ENCODE data around the gene DYNLRB2.

Gene DYNLRB2

DNA sequence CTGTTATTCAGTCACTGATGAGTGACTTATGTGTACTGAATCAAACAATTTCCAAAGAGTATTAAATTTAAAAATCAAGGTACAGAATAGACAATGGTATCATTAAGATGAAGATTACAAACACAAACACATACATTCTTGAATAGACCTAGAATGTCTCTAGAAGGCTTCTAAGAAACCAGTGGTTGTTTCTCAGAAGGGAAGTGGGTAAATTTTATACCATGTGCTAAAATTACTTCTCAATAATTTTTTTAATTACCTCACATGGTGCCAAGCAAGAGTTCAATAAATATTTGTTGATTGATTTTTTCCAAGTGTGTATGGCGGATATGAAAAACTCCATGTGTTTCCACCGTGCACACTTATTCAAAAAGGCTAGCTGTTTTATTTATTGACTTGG, 6.4 kb downstream of the DYNLRB2 start:
- TF ChIP-seq CTCF (conservative IDR thresholded peaks at IDR 0.05): no peak
- TF ChIP-seq ZFX (IDR thresholded peaks at IDR 0.05): no peak
- no peak overlapping the region for H3K27ac ChIP-seq

- TF ChIP-seq CTCF (conservative IDR thresholded peaks at IDR 0.05): no peak
- TF ChIP-seq ZFX (IDR thresholded peaks at IDR 0.05): no peak
- H3K27ac ChIP-seq: no peak overlapping the region
Observed at GRCh38 chr16:80552277-80552676, 11.5 kb downstream of the DYNLRB2 start.

DNA sequence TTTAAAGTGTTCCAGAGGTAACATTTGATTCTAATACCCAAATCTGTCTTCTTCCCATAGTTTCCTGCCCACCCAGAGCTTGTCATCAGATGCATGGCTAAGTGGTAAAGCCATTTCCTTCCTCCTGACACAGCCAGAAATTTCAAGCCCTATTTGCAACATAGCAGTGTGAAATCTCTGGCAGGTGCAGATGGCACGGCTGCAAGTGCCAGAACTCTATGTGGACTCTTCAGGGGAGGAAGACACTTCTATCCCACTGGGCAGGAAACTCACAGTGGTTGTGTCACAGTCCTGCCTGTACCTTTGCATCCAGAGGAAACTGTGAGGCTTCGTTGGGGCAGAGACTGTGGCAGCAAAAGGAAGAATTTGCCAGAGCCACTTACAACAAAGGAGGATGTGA, 13.2 kb downstream of the DYNLRB2 start:
- H3K27ac ChIP-seq: no peak overlapping the region
- no peak for TF ChIP-seq ZFX (IDR thresholded peaks at IDR 0.05)
- no peak for TF ChIP-seq CTCF (conservative IDR thresholded peaks at IDR 0.05)

GRCh38 chr16:80556481-80556880, 15.7 kb downstream of the DYNLRB2 start:
- no peak overlapping the region for H3K27ac ChIP-seq
- no peak for TF ChIP-seq CTCF (conservative IDR thresholded peaks at IDR 0.05)
- no peak for TF ChIP-seq ZFX (IDR thresholded peaks at IDR 0.05)

GRCh38 chr16:80557037-80557436, 16.2 kb downstream of the DYNLRB2 start:
- TF ChIP-seq ZFX (IDR thresholded peaks at IDR 0.05) (no peak), CTCF (conservative IDR thresholded peaks at IDR 0.05) (no peak)
- H3K27ac ChIP-seq: no peak overlapping the region

DNA sequence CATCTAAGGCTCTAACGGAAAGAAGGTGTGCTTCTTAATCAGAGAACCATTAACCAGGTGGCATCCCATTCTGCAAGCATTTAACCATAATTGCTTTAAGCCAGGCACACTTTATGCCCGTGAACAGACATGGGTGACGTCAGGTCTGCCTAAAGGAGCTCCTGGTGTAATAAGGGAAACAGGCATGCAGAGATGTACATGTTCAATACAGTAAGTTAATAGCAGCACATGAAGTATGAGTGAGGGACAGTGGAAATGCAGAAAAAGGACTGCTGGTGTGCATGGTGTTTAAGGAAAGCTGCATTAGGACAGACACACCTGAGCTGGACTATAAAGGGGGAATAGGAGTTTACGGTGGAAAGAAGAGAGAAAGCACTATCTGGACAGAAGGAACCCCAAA, 18.6 kb downstream of the DYNLRB2 start:
- no peak overlapping the region for H3K27ac ChIP-seq
- TF ChIP-seq ZFX (IDR thresholded peaks at IDR 0.05) (no peak), CTCF (conservative IDR thresholded peaks at IDR 0.05) (no peak)

DNA sequence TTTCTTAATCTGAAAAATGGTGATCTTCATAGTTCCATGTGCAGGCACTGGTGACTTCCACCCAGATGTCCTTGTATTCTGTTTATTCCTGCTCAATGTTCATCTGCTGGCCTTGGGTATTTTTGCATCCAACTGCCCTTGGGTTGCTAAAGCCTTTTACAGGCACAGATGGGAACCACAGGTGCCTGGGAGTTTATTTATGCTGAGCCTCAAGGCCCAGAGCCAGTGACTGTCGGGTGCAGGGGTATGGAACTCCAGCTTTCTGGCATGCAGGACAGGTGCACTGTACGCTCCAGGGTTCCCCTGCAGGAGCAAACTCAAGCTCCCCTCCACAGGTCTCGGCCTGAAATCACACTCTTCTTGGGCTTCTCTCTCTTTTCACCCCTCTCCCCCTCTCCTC, 22.3 kb downstream of the DYNLRB2 start:
- TF ChIP-seq ZFX (IDR thresholded peaks at IDR 0.05): no peak
- TF ChIP-seq CTCF (conservative IDR thresholded peaks at IDR 0.05): no peak

More for the DNA sequence above, 22.3 kb downstream of the DYNLRB2 start:
- H3K27ac ChIP-seq: no peak overlapping the region
